ENCODE results near the gene DIPK1C. TPM values are rescaled to one million over a fixed set of nuclear protein-coding genes. Genes with fewer than 3 reads are reported as not detected.

Gene DIPK1C
- total and polyA plus RNA-seq, 9 of the 15 experiments (the other 6 are each of a cell fraction or from before 2014, with no cell fraction given): 0.04 to 0.32 (median 0.15) TPM; not detected in 2

- no peak for TF ChIP-seq THRB (CRISPR knock-in tag; conservative IDR thresholded peaks at IDR 0.05)
- no peak for TF ChIP-seq RBM17 (IDR thresholded peaks at IDR 0.05; ENCODE audit: borderline replicate concordance, low read depth, low read length)
Measured at GRCh38 chr18:74388227-74388626, 68.9 kb downstream of the DIPK1C start (continued).

GRCh38 chr18:74387383-74387782, 69.7 kb downstream of the DIPK1C start:
- Histone ChIP-seq H3K4me1 (replicated peaks in 1 of 2; ENCODE audit: control insufficient read depth in 2 of 2, insufficient read depth in 2 of 2, low read length in 2 of 2) (no peaks in the 10 kb centered on the region), H2AFZ (ENCODE audit: low read depth, low read length) (no peak overlapping the region), H3K27me3 (ENCODE audit: control insufficient read depth in 2 of 2, insufficient read depth in 2 of 2, low read length in 2 of 2) (peaks cover 0 to 31% of the 10 kb centered on the region in 2 experiments; a peak in 4 of 5 replicates), H3K36me3 (ENCODE audit: control insufficient read depth, insufficient read depth, low read length) (no peaks in the 10 kb centered on the region), H4K20me1 (replicated peaks; ENCODE audit: control insufficient read depth, insufficient read depth, low read length) (no peaks in the 10 kb centered on the region), H3K9me1 (ENCODE audit: control insufficient read depth, insufficient read depth, low read length) (no peaks in the 10 kb centered on the region), H3K9ac (ENCODE audit: insufficient read depth in 1 of 2, low read depth in 2 of 2, low read length in 2 of 2) (no peak overlapping the region), H3K27ac (ENCODE audit: extremely low read depth, low read depth, low read length) (no peak overlapping the region), H3K4me2 (ENCODE audit: insufficient read depth, low read length) (no peak overlapping the region), H3K79me2 (ENCODE audit: control insufficient read depth, insufficient read depth, low read length) (no peaks in the 10 kb centered on the region), H3K4me3 (no peak overlapping the region), H3K9me3 (replicated peaks; ENCODE audit: control insufficient read depth, insufficient read depth, low read depth, low read length) (no peaks in the 10 kb centered on the region)
- CTCF ChIA-PET (ENCODE audit: low intra/inter-chr PET ratio): no interaction called here
- no peak for TF ChIP-seq HMGN3 (IDR thresholded peaks at IDR 0.05; ENCODE audit: borderline replicate concordance, extremely low read depth, insufficient read length, low read depth, low read length)
- no peak for TF ChIP-seq PML (IDR thresholded peaks at IDR 0.05; ENCODE audit: low read length)
- no peak for TF ChIP-seq ZNF274 (IDR thresholded peaks at IDR 0.05; ENCODE audit: borderline replicate concordance, low read depth, low read length)
- TF ChIP-seq ZNF239 (CRISPR knock-in tag; IDR thresholded peaks at IDR 0.05): no peak
- POLR2A ChIA-PET: interaction anchor here (0.6 kb wide), 1 partner anchor 22 kb away, joined by 3 read pairs; no protein-coding TSS in a partner anchor
- BruUV-seq (replicated peaks): no TSS peak
- intact Hi-C loops (cut with micrococcal nuclease) (no loop called here), in situ Hi-C loops (cut with MboI) (no loop called here)
- WGBS (ENCODE audit: insufficient coverage, low coverage, missing lambda C conversion rate): 0% methylated on average over 6 of the region's 6 CpGs
- FAIRE-seq (no peak), DNase-seq (ENCODE audit: extremely low read depth in 1 of 4, low spot score in 3 of 4) (no peak), ATAC-seq (no peak)

Other genes with a start within 250 kb of the DIPK1C start
- gene CYB5A, start 165.3 kb downstream of the DIPK1C start, total RNA-seq (2014; rRNA removed): 14.0 and 14.5 TPM in 2 replicates
- 14.0 and 15.0 TPM in 2 replicates for gene CYB5A, start 165.3 kb downstream of the DIPK1C start, total RNA-seq (2014; rRNA removed; fragmentation: Illumina TruSeq; extraction: Trizol)
- gene CYB5A, start 165.3 kb downstream of the DIPK1C start, total RNA-seq (2015; rRNA removed; fragmentation: Illumina TruSeq; extraction: Trizol): 15.8 and 16.3 TPM in 2 replicates
- gene CYB5A, start 165.3 kb downstream of the DIPK1C start, total RNA-seq (2021): 13.8 and 14.1 TPM in 2 replicates
- gene CYB5A, start 165.3 kb downstream of the DIPK1C start, polyA plus RNA-seq (2011; rRNA removed): 11.9 and 42.6 TPM in 2 replicates
- 17.6 and 19.2 TPM in 2 replicates for gene CYB5A, start 165.3 kb downstream of the DIPK1C start, polyA plus RNA-seq (2014; fragmentation: Illumina TruSeq; extraction: Trizol)
- gene CYB5A, start 165.3 kb downstream of the DIPK1C start, polyA plus RNA-seq (2014; fragmentation: Nextera tagmentation; extraction: Ambion mirVana): 10 to 100 TPM; 12.5 to 22.6 TPM
- gene CYB5A, start 165.3 kb downstream of the DIPK1C start, polyA plus RNA-seq (2014; rRNA removed): 15.6 and 19.6 TPM in 2 replicates
- not detected in 2 replicates for gene C18orf63, start 141.5 kb downstream of the DIPK1C start, total RNA-seq (2014; rRNA removed)
- not detected in 2 replicates for gene C18orf63, start 141.5 kb downstream of the DIPK1C start, total RNA-seq (2014; rRNA removed; fragmentation: Illumina TruSeq; extraction: Trizol)
- gene C18orf63, start 141.5 kb downstream of the DIPK1C start, total RNA-seq (2015; rRNA removed; fragmentation: Illumina TruSeq; extraction: Trizol): not detected in 2 replicates
- not detected in 2 replicates for gene C18orf63, start 141.5 kb downstream of the DIPK1C start, total RNA-seq (2021)
- not detected in 2 replicates for gene C18orf63, start 141.5 kb downstream of the DIPK1C start, polyA plus RNA-seq (2011; rRNA removed)
- gene C18orf63, start 141.5 kb downstream of the DIPK1C start, polyA plus RNA-seq (2014; fragmentation: Illumina TruSeq; extraction: Trizol): not detected in 2 replicates
- not detected for gene C18orf63, start 141.5 kb downstream of the DIPK1C start, polyA plus RNA-seq (2014; fragmentation: Nextera tagmentation; extraction: Ambion mirVana)
- gene C18orf63, start 141.5 kb downstream of the DIPK1C start, polyA plus RNA-seq (2014; rRNA removed): not detected in 2 replicates
- gene CNDP2, start 39.1 kb upstream of the DIPK1C start, total RNA-seq (2014; rRNA removed): 62.8 and 79.1 TPM in 2 replicates
- 38.9 and 39.5 TPM in 2 replicates for gene CNDP2, start 39.1 kb upstream of the DIPK1C start, total RNA-seq (2014; rRNA removed; fragmentation: Illumina TruSeq; extraction: Trizol)
- 43.4 and 43.7 TPM in 2 replicates for gene CNDP2, start 39.1 kb upstream of the DIPK1C start, total RNA-seq (2015; rRNA removed; fragmentation: Illumina TruSeq; extraction: Trizol)
- 96.3 and 102 TPM in 2 replicates for gene CNDP2, start 39.1 kb upstream of the DIPK1C start, total RNA-seq (2021)
- 47.4 and 49.8 TPM in 2 replicates for gene CNDP2, start 39.1 kb upstream of the DIPK1C start, polyA plus RNA-seq (2011; rRNA removed)
- gene CNDP2, start 39.1 kb upstream of the DIPK1C start, polyA plus RNA-seq (2014; fragmentation: Illumina TruSeq; extraction: Trizol): 104 and 128 TPM in 2 replicates
- 10 to 100 TPM; 34.1 to 53.8 TPM for gene CNDP2, start 39.1 kb upstream of the DIPK1C start, polyA plus RNA-seq (2014; fragmentation: Nextera tagmentation; extraction: Ambion mirVana)
- 73.6 and 83.6 TPM in 2 replicates for gene CNDP2, start 39.1 kb upstream of the DIPK1C start, polyA plus RNA-seq (2014; rRNA removed)
- gene CNDP1, start 77.2 kb upstream of the DIPK1C start, total RNA-seq (2014; rRNA removed): not detected in 2 replicates
- gene CNDP1, start 77.2 kb upstream of the DIPK1C start, total RNA-seq (2014; rRNA removed; fragmentation: Illumina TruSeq; extraction: Trizol): not detected in 2 replicates
- not detected in 2 replicates for gene CNDP1, start 77.2 kb upstream of the DIPK1C start, total RNA-seq (2015; rRNA removed; fragmentation: Illumina TruSeq; extraction: Trizol)
- not detected in 2 replicates for gene CNDP1, start 77.2 kb upstream of the DIPK1C start, total RNA-seq (2021)
- gene CNDP1, start 77.2 kb upstream of the DIPK1C start, polyA plus RNA-seq (2011; rRNA removed): not detected in 2 replicates
- gene CNDP1, start 77.2 kb upstream of the DIPK1C start, polyA plus RNA-seq (2014; fragmentation: Illumina TruSeq; extraction: Trizol): not detected in 2 replicates
- gene CNDP1, start 77.2 kb upstream of the DIPK1C start, polyA plus RNA-seq (2014; fragmentation: Nextera tagmentation; extraction: Ambion mirVana): not detected
- gene CNDP1, start 77.2 kb upstream of the DIPK1C start, polyA plus RNA-seq (2014; rRNA removed): not detected in 2 replicates
- gene ZNF407, start 140.6 kb upstream of the DIPK1C start, total RNA-seq (2014; rRNA removed): 5.0 and 5.3 TPM in 2 replicates
- 5.2 and 5.5 TPM in 2 replicates for gene ZNF407, start 140.6 kb upstream of the DIPK1C start, total RNA-seq (2014; rRNA removed; fragmentation: Illumina TruSeq; extraction: Trizol)
- 5.2 and 5.4 TPM in 2 replicates for gene ZNF407, start 140.6 kb upstream of the DIPK1C start, total RNA-seq (2015; rRNA removed; fragmentation: Illumina TruSeq; extraction: Trizol)
- gene ZNF407, start 140.6 kb upstream of the DIPK1C start, total RNA-seq (2021): 4.8 and 5.1 TPM in 2 replicates
- gene ZNF407, start 140.6 kb upstream of the DIPK1C start, polyA plus RNA-seq (2011; rRNA removed): 1.9 and 2.2 TPM in 2 replicates
- gene ZNF407, start 140.6 kb upstream of the DIPK1C start, polyA plus RNA-seq (2014; fragmentation: Illumina TruSeq; extraction: Trizol): 2.3 and 2.4 TPM in 2 replicates
- under 1 TPM; 0.21 to 0.77 TPM for gene ZNF407, start 140.6 kb upstream of the DIPK1C start, polyA plus RNA-seq (2014; fragmentation: Nextera tagmentation; extraction: Ambion mirVana)
- 2.0 and 2.6 TPM in 2 replicates for gene ZNF407, start 140.6 kb upstream of the DIPK1C start, polyA plus RNA-seq (2014; rRNA removed)